Keratinocyte (primary cell): ENCODE data around the gene RBM39. TPM values are rescaled to one million over a fixed set of nuclear protein-coding genes. Genes with fewer than 3 reads are reported as not detected.

ENCODE experiments used
- DNase-seq: peaks from one replicate; pipeline ENCODE4 v3.0.0-alpha.2; 2011; ENCODE audit warnings: low read depth, missing footprints, low spot score
- FAIRE-seq: peaks from 2 replicates; lab custom pipeline; 2011; peaks lifted over from hg19 to GRCh38; lab: Jason Lieb, UNC
- H2AFZ ChIP-seq: 2 replicates; pipeline ENCODE4 v1.6.0; 2012; ENCODE audit warnings: low read length, control low read depth, inconsistent platforms; ENCODE audit not compliant: control insufficient read depth
- H3K27ac ChIP-seq: 2 replicates; pipeline ENCODE4 v1.5.1; 2011; ENCODE audit warnings: low read length; ENCODE audit not compliant: control insufficient read depth, insufficient read depth
- H3K27me3 ChIP-seq: 3 replicates; pipeline ENCODE4 v1.6.0; 2011; ENCODE audit warnings: low read length; ENCODE audit not compliant: control insufficient read depth, insufficient read depth; ENCODE audit errors: extremely low read depth
- H3K36me3 ChIP-seq, 2 experiments: 2 replicates in 1 of 2; 3 replicates in 1 of 2; pipeline ENCODE4 v1.5.1; 2011; ENCODE audit warnings: low read length in 2 of 2, mild to moderate bottlenecking in 1 of 2; ENCODE audit not compliant: control insufficient read depth in 2 of 2, insufficient read depth in 2 of 2; ENCODE audit errors: extremely low read depth in 1 of 2
- H3K4me1 ChIP-seq: 3 replicates; pipeline ENCODE4 v1.5.1; 2011; ENCODE audit warnings: low read length; ENCODE audit not compliant: control insufficient read depth, insufficient read depth; ENCODE audit errors: extremely low read depth
- H3K4me2 ChIP-seq: 3 replicates; pipeline ENCODE4 v1.6.0; 2011; ENCODE audit warnings: low read depth, low read length; ENCODE audit not compliant: control insufficient read depth, insufficient read depth; ENCODE audit errors: extremely low read depth
- H3K4me3 ChIP-seq, 3 experiments: fragments of 200-600 bp in 1 of 3; sonication (generic) in 1 of 3; 2 replicates in 2 of 3; 3 replicates in 1 of 3; pipeline ENCODE4 v1.5.1; 2011 to 2016; ENCODE audit warnings: low read length in 3 of 3, mild to moderate bottlenecking in 3 of 3, control low read depth in 2 of 3, inconsistent platforms in 1 of 3, low read depth in 1 of 3, mixed read lengths in 1 of 3, mixed run types in 1 of 3, moderate library complexity in 1 of 3; ENCODE audit not compliant: control insufficient read depth in 2 of 3, insufficient read depth in 2 of 3; ENCODE audit errors: extremely low read depth in 1 of 3
- H3K79me2 ChIP-seq: 2 replicates; pipeline ENCODE4 v1.6.0; 2012; ENCODE audit warnings: low read length; ENCODE audit not compliant: control insufficient read depth, insufficient read depth
- H3K9ac ChIP-seq: 3 replicates; pipeline ENCODE4 v1.6.0; 2011; ENCODE audit warnings: low read length; ENCODE audit not compliant: control insufficient read depth, insufficient read depth; ENCODE audit errors: extremely low read depth
- H3K9me1 ChIP-seq: 3 replicates; pipeline ENCODE4 v1.6.0; 2011; ENCODE audit warnings: low read length; ENCODE audit not compliant: control insufficient read depth, insufficient read depth; ENCODE audit errors: extremely low read depth
- H3K9me3 ChIP-seq: 2 replicates; pipeline ENCODE4 v1.5.1; 2012; ENCODE audit warnings: low read depth, low read length; ENCODE audit not compliant: control insufficient read depth
- H4K20me1 ChIP-seq: 3 replicates; pipeline ENCODE4 v1.6.0; 2011; ENCODE audit warnings: low read length; ENCODE audit not compliant: control insufficient read depth, insufficient read depth; ENCODE audit errors: extremely low read depth
- CTCF ChIP-seq, 3 experiments: IDR thresholded peaks in 1 of 3; conservative IDR thresholded peaks in 1 of 3; optimal IDR thresholded peaks in 1 of 3; 2 replicates in 2 of 3; 3 replicates in 1 of 3; pipeline versions ENCODE3 to v1.5.1; 2011; ENCODE audit warnings: low read length in 3 of 3, mild to moderate bottlenecking in 3 of 3, moderate library complexity in 2 of 3, control low read depth in 1 of 3, inconsistent platforms in 1 of 3; ENCODE audit not compliant: insufficient read depth in 2 of 3; ENCODE audit errors: extremely low read depth in 1 of 3
- EZH2 ChIP-seq: IDR thresholded peaks from one replicate; pipeline ENCODE4 v1.6.1; 2012; ENCODE audit warnings: inconsistent platforms, mild to moderate bottlenecking, low read length, moderate library complexity
- dilution Hi-C: fragments of 300-500 bp; cut with MboI; formaldehyde crosslinking; loops from one replicate; pipeline ENCODE4 v1.7.0; 2020; ENCODE audit warnings: low sequenced_read_pairs; ENCODE audit not compliant: extremely low pct_ligation_motif_present
- polyA plus RNA-seq, 5 experiments: library from polyadenylated mRNA; depleted of rRNA in 3 of 5; stranded (reverse) in 3 of 5; stranded (forward) in 1 of 5; unstranded in 1 of 5; fragments of >200 nt; gene quantifications; 1 replicate in 1 of 5; 2 replicates in 3 of 5; 3 replicates in 1 of 5; pipeline versions ENCODE4 v1.2.1 to v1.2.3, GENCODE V29; 2011 to 2012; ENCODE audit warnings: missing spikeins in 2 of 5, low read depth in 1 of 5, low replicate concordance in 1 of 5

Gene RBM39
- polyA plus RNA-seq, 1 donor (not counting 4 experiments of a cell fraction or from before 2014, with no cell fraction given) = 146 TPM

GRCh38 chr20:35674921-35675320 is 67.1 kb downstream of the RBM39 start:
- no peak for DNase-seq
- Histone ChIP-seq H3K79me2 (no peaks in the 10 kb centered on the region), H3K4me3 (no peak overlapping the region), H2AFZ (no peak overlapping the region), H3K36me3 (peaks cover 14 to 23% of the 10 kb centered on the region in 2 experiments), H3K27me3 (no peaks in the 10 kb centered on the region), H3K27ac (no peak overlapping the region), H3K9me1 (no peaks in the 10 kb centered on the region), H3K9me3 (no peaks in the 10 kb centered on the region), H3K4me1 (no peaks in the 10 kb centered on the region), H3K4me2 (no peak overlapping the region), H4K20me1 (no peaks in the 10 kb centered on the region), H3K9ac (no peak overlapping the region)
- dilution Hi-C loops = no loop called here
- no peak for FAIRE-seq
- no peak for TF ChIP-seq CTCF (optimal IDR thresholded peaks at IDR 0.05 in 1 of 3, IDR thresholded peaks at IDR 0.05 in 1 of 3, conservative IDR thresholded peaks at IDR 0.05 in 1 of 3; ENCODE audit: extremely low read depth in 1 of 3, insufficient read depth in 2 of 3, low read length in 3 of 3)
- TF ChIP-seq EZH2 = no peak

GRCh38 chr20:35673884-35674283 is 68.2 kb downstream of the RBM39 start:
- FAIRE-seq = no peak
- Histone ChIP-seq H3K79me2 (no peaks in the 10 kb centered on the region), H3K27me3 (no peaks in the 10 kb centered on the region), H3K27ac (no peak overlapping the region), H3K4me2 (no peak overlapping the region), H3K4me1 (no peaks in the 10 kb centered on the region), H3K9me3 (no peaks in the 10 kb centered on the region), H3K9ac (no peak overlapping the region), H4K20me1 (no peaks in the 10 kb centered on the region), H3K9me1 (no peaks in the 10 kb centered on the region), H3K4me3 (no peak overlapping the region), H3K36me3 (peaks cover 22 to 27% of the 10 kb centered on the region in 2 experiments), H2AFZ (no peak overlapping the region)
- DNase-seq = no peak
- dilution Hi-C loops = no loop called here
- TF ChIP-seq EZH2 (no peak), CTCF (optimal IDR thresholded peaks at IDR 0.05 in 1 of 3, IDR thresholded peaks at IDR 0.05 in 1 of 3, conservative IDR thresholded peaks at IDR 0.05 in 1 of 3; ENCODE audit: extremely low read depth in 1 of 3, insufficient read depth in 2 of 3, low read length in 3 of 3) (no peak)
